ENCODE data around the gene CYP2D6.
"Not testable (repeated sequence)": the region's sequence is repeated elsewhere in the genome, so short reads cannot be mapped to it uniquely, and the experiment has no call there.

Gene CYP2D6

GRCh38 chr22:42139508-42139907 lies 8.9 kb upstream of the CYP2D6 start:
- not testable (repeated sequence) for H3K4me1 ChIP-seq (ENCODE audit: insufficient read depth, low read length, severe bottlenecking); H4K20me1 ChIP-seq (ENCODE audit: insufficient read depth, low read length); H2AFZ ChIP-seq (ENCODE audit: low read length); H3K9me2 ChIP-seq (ENCODE audit: low read depth, low read length); H3K36me3 ChIP-seq (ENCODE audit: insufficient read depth, low read length); H3K79me2 ChIP-seq (ENCODE audit: insufficient read depth, low read length); H3K27me3 ChIP-seq (ENCODE audit: insufficient read depth, low read length); H3K9ac ChIP-seq (ENCODE audit: low read length); H3K9me3 ChIP-seq (ENCODE audit: low read length); H3K4me2 ChIP-seq (ENCODE audit: low read length); H3K27ac ChIP-seq (ENCODE audit: low read depth, low read length, poor library complexity, severe bottlenecking); H3K4me3 ChIP-seq (ENCODE audit: low read depth, low read length, poor library complexity, severe bottlenecking); H3F3A ChIP-seq (ENCODE audit: insufficient read depth, low read length)

- H3K9me3 ChIP-seq (ENCODE audit: low read length), result no peaks in the 10 kb centered on the region
- H3K9me2 ChIP-seq (ENCODE audit: low read depth, low read length), result no peaks in the 10 kb centered on the region
- H3K36me3 ChIP-seq (ENCODE audit: insufficient read depth, low read length), result no peaks in the 10 kb centered on the region
- no peaks in the 10 kb centered on the region for H4K20me1 ChIP-seq (ENCODE audit: insufficient read depth, low read length)
- no peak overlapping the region for H3K27ac ChIP-seq (ENCODE audit: low read depth, low read length, poor library complexity, severe bottlenecking)
- peaks cover 10% of the 10 kb centered on the region for H3K4me1 ChIP-seq (ENCODE audit: insufficient read depth, low read length, severe bottlenecking)
- H3F3A ChIP-seq (ENCODE audit: insufficient read depth, low read length), result no peaks in the 10 kb centered on the region
- H3K27me3 ChIP-seq (ENCODE audit: insufficient read depth, low read length), result 0 out of 2 replicates have a peak, but pooled peaks cover 4% of the 10 kb centered on the region
- no peak for TF ChIP-seq EZH2 (IDR thresholded peaks at IDR 0.05; ENCODE audit: borderline replicate concordance, low read length)
- no peak for TF ChIP-seq CTCF (IDR thresholded peaks at IDR 0.05; ENCODE audit: low read length)
- no peaks in the 10 kb centered on the region for H3K79me2 ChIP-seq (ENCODE audit: insufficient read depth, low read length)
- H3K9ac ChIP-seq (ENCODE audit: low read length), result no peak overlapping the region
- no peak overlapping the region for H3K4me3 ChIP-seq (ENCODE audit: low read depth, low read length, poor library complexity, severe bottlenecking)
- no peak overlapping the region for H2AFZ ChIP-seq (ENCODE audit: low read length)
- no peak overlapping the region for H3K4me2 ChIP-seq (ENCODE audit: low read length)
These were observed 8.4 kb upstream of the CYP2D6 start for GRCh38 chr22:42138972-42139371.

- Histone ChIP-seq H3K79me2 (ENCODE audit: insufficient read depth, low read length) (no peaks in the 10 kb centered on the region), H3K27ac (ENCODE audit: low read depth, low read length, poor library complexity, severe bottlenecking) (no peak overlapping the region), H3K9me2 (ENCODE audit: low read depth, low read length) (no peaks in the 10 kb centered on the region), H3K36me3 (ENCODE audit: insufficient read depth, low read length) (no peaks in the 10 kb centered on the region), H3K27me3 (ENCODE audit: insufficient read depth, low read length) (0 out of 2 replicates have a peak, but pooled peaks cover 4% of the 10 kb centered on the region), H3K9me3 (ENCODE audit: low read length) (no peaks in the 10 kb centered on the region), H3K4me2 (ENCODE audit: low read length) (no peak overlapping the region), H2AFZ (ENCODE audit: low read length) (no peak overlapping the region), H4K20me1 (ENCODE audit: insufficient read depth, low read length) (no peaks in the 10 kb centered on the region), H3K9ac (ENCODE audit: low read length) (no peak overlapping the region), H3K4me3 (ENCODE audit: low read depth, low read length, poor library complexity, severe bottlenecking) (no peak overlapping the region), H3F3A (ENCODE audit: insufficient read depth, low read length) (no peaks in the 10 kb centered on the region), H3K4me1 (ENCODE audit: insufficient read depth, low read length, severe bottlenecking) (peaks cover 13% of the 10 kb centered on the region)
- no peak for TF ChIP-seq CTCF (IDR thresholded peaks at IDR 0.05; ENCODE audit: low read length)
- TF ChIP-seq EZH2 (IDR thresholded peaks at IDR 0.05; ENCODE audit: borderline replicate concordance, low read length), result no peak
These were observed 7.6 kb upstream of the CYP2D6 start for GRCh38 chr22:42138122-42138770.

GRCh38 chr22:42135688-42136087 lies 5.1 kb upstream of the CYP2D6 start:
- H3K9me3 ChIP-seq (ENCODE audit: low read length), result not testable (repeated sequence)

More at GRCh38 chr22:42135688-42136087, 5.1 kb upstream of the CYP2D6 start:
- H3K27me3 ChIP-seq (ENCODE audit: insufficient read depth, low read length); H4K20me1 ChIP-seq (ENCODE audit: insufficient read depth, low read length); H3K4me3 ChIP-seq (ENCODE audit: low read depth, low read length, poor library complexity, severe bottlenecking); H3K27ac ChIP-seq (ENCODE audit: low read depth, low read length, poor library complexity, severe bottlenecking); H3K9me2 ChIP-seq (ENCODE audit: low read depth, low read length); H3K9ac ChIP-seq (ENCODE audit: low read length); H3K36me3 ChIP-seq (ENCODE audit: insufficient read depth, low read length); H3K79me2 ChIP-seq (ENCODE audit: insufficient read depth, low read length); H3K4me2 ChIP-seq (ENCODE audit: low read length); H2AFZ ChIP-seq (ENCODE audit: low read length); H3F3A ChIP-seq (ENCODE audit: insufficient read depth, low read length): not testable (repeated sequence)
- H3K4me1 ChIP-seq (ENCODE audit: insufficient read depth, low read length, severe bottlenecking), result peaks cover 13% of the 10 kb centered on the region

Measured in OCI-LY1 (cell line).